Muscle layer of duodenum (tissue), 2 donors: Measurements from ENCODE around the gene FUZ.

ENCODE experiments used
- H3K27ac ChIP-seq: one replicate; pipeline ENCODE4 v1.7.0; 2013; ENCODE audit warnings: mild to moderate bottlenecking, low read length
- H3K27me3 ChIP-seq: one replicate; pipeline ENCODE4 v1.7.0; 2013; ENCODE audit warnings: low read depth, mild to moderate bottlenecking, control low read depth, low read length
- H3K36me3 ChIP-seq, 2 donors: one replicate each; pipeline ENCODE4 v1.7.0; 2013; ENCODE audit warnings: low read length in 2 of 2, control low read depth in 1 of 2, mild to moderate bottlenecking in 1 of 2; ENCODE audit not compliant: insufficient read depth in 2 of 2, control insufficient read depth in 1 of 2
- H3K4me1 ChIP-seq, 2 donors: one replicate each; pipeline ENCODE4 v1.7.0; 2013; ENCODE audit warnings: low read length in 2 of 2, mild to moderate bottlenecking in 2 of 2, control low read depth in 1 of 2, moderate library complexity in 1 of 2; ENCODE audit not compliant: insufficient read depth in 2 of 2, control insufficient read depth in 1 of 2
- H3K4me3 ChIP-seq, 2 donors: one replicate each; pipeline ENCODE4 v1.7.0; 2013; ENCODE audit warnings: low read length in 2 of 2, low read depth in 1 of 2, mild to moderate bottlenecking in 1 of 2
- H3K9me3 ChIP-seq, 2 donors: one replicate each; pipeline ENCODE4 v1.7.0; 2013; ENCODE audit warnings: low read length in 2 of 2, control low read depth in 1 of 2, mild to moderate bottlenecking in 1 of 2; ENCODE audit not compliant: control insufficient read depth in 1 of 2
- donor health status: healthy.

The FUZ gene

DNA sequence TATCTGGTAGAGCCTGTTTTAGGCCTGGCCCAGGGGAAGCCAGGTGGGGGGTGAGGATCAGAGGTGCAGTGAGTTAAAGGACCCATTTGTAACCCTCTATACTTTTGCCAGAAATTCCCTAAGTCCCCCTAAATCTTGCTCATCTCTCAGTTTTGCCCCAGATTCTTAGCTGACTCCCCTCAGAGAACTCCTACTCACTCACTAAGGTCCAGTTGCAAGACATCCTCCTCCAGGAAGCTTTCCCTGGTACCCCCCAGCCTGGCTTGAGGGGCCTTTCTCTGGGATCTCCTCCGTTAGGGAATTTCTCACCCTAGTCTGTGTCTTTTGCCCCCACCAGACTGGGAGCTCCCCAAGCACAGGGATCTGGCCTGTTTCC, 51.9 kb downstream of the FUZ start:
- H3K9me3 ChIP-seq: no peaks in the 10 kb centered on the region
- H3K27ac ChIP-seq: no peak overlapping the region
- peaks cover 0 to 6% of the 10 kb centered on the region in 2 donors for H3K4me1 ChIP-seq
- no peaks in the 10 kb centered on the region for H3K36me3 ChIP-seq
- H3K27me3 ChIP-seq: no peaks in the 10 kb centered on the region
- no peak overlapping the region for H3K4me3 ChIP-seq

DNA sequence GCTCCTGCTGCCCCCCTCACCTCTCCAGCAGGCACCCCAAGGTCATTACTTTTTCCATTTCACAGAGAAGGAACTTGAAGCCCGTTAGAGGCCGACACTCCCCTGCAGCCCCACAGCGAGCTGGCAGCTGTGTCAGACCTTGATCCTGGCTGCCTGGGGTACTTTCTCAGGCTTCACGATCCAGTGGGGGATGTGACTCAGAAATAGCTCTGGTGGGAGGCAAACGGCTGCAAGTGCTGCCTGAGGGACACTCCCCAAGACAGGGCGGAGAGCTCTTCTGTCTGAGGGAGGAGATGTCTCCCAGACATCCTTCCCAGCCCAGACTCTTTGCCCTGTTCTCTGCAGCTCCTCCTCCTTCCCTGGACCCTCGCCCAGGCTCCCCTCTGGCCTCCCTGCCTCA, 54.8 kb downstream of the FUZ start:
- Histone ChIP-seq H3K27me3 (no peaks in the 10 kb centered on the region), H3K9me3 (peaks cover 0 to 6% of the 10 kb centered on the region in 2 donors), H3K4me3 (no peak overlapping the region), H3K27ac (no peak overlapping the region), H3K36me3 (no peaks in the 10 kb centered on the region), H3K4me1 (no peaks in the 10 kb centered on the region)
